Erythroblast (primary cell): ENCODE measurements around the gene URM1.

ENCODE experiments used
- DNase-seq, 2 experiments: peaks; one replicate each; lab custom pipeline; 2025; lab: John Stamatoyannopoulos, UW
- GATA1 ChIP-seq: IDR thresholded peaks from 2 replicates; pipeline ENCODE4 v1.6.1; 2011; ENCODE audit warnings: low read depth, mild to moderate bottlenecking, control low read depth, low read length, moderate library complexity
- POLR2A ChIP-seq: IDR thresholded peaks from 2 replicates; pipeline ENCODE4 v1.6.1; 2011; ENCODE audit warnings: mild to moderate bottlenecking, low read length

The URM1 gene

DNA sequence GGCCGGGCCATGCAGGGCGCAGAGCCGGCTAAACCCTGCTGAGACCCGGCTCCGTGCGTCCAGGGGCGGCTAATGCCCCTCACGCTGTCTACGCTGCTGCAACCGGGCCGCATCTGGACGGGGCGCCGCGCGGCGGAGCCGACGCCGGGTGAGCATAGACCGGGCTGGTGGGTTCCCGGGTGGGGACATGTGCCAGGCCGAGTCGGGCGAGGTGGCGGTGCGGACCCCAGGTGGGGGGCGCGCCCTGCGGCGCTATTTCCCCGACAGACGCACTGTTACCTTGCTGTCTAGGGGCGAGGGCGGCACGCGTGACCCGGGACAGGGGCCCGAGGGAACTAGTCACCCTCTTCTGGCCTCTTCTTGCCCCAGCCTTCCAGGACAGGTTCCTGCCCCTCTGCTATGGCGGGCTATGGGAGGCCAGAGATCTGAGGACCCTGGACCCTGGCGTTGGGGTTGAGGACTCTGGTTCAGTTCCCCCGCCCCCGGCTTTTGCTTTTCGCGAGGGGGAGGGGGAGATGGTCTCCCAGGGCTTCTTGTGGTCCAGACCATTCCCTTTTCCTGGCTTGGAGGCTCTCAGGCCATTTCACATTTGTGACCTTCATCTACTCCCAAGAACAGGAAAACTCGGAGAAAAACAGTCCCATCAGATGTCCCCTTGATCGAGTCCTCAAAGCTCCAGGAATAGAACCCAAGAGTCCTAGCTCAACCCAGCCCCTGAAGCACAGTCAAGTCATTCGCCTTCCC lies 30.3 kb upstream of the URM1 start:
- TF ChIP-seq GATA1 (no peak), POLR2A (no peak)
- no peak for DNase-seq

- peak; percentile 78 to 84 for DNase-seq
- TF ChIP-seq GATA1 (no peak), POLR2A (no peak)
These were observed 29.7 kb upstream of the URM1 start for GRCh38 chr9:128341435-128341849.

- no peak for TF ChIP-seq POLR2A
- no peak for TF ChIP-seq GATA1
- DNase-seq: no peak
These were observed 28.0 kb upstream of the URM1 start for GRCh38 chr9:128342971-128343680.

- TF ChIP-seq POLR2A (no peak), GATA1 (no peak)
- DNase-seq: no peak
These were observed 27.3 kb upstream of the URM1 start for GRCh38 chr9:128343855-128344254.

DNA sequence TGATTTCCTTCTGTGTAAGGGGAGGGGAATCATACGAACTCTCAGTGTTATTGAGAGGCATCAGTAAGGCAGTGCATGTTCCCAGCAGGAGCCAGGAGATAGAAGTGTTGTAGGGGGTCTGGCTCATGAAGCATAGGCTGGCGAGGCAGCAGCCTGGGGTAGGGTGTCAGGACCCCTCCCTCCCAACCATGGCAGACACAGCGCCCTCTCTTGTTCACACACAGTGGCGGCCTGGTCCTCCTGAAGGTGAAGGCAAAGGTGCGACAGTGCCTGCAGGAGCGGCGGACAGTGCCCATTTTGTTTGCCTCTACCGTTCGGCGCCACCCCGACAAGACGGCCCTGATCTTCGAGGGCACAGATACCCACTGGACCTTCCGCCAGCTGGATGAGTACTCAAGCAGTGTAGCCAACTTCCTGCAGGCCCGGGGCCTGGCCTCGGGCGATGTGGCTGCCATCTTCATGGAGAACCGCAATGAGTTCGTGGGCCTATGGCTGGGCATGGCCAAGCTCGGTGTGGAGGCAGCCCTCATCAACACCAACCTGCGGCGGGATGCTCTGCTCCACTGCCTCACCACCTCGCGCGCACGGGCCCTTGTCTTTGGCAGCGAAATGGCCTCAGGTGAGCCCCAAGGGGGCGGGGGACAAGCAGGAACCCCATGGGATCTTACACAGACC lies 26.1 kb upstream of the URM1 start:
- DNase-seq: no peak
- no peak for TF ChIP-seq GATA1
- no peak for TF ChIP-seq POLR2A

- TF ChIP-seq POLR2A (no peak), GATA1 (no peak)
- no peak for DNase-seq
These were observed 22.0 kb upstream of the URM1 start for GRCh38 chr9:128349125-128349524.

- DNase-seq: no peak
- no peak for TF ChIP-seq POLR2A
- no peak for TF ChIP-seq GATA1
These were observed 21.4 kb upstream of the URM1 start for GRCh38 chr9:128349772-128350171.

DNA sequence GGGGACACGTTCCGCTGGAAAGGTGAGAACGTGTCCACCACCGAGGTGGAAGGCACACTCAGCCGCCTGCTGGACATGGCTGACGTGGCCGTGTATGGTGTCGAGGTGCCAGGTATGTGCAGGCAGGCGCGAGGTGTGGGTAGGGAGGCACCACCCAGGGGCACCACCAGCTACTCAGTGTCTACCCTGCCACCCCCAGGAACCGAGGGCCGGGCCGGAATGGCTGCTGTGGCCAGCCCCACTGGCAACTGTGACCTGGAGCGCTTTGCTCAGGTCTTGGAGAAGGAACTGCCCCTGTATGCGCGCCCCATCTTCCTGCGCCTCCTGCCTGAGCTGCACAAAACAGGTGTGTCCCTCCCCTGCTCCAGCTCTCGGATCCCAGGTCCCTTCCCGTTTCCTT lies 15.7 kb upstream of the URM1 start:
- no peak for DNase-seq
- no peak for TF ChIP-seq POLR2A
- no peak for TF ChIP-seq GATA1

- no peak for DNase-seq
- TF ChIP-seq POLR2A: no peak
- no peak for TF ChIP-seq GATA1
These were observed 13.1 kb upstream of the URM1 start for GRCh38 chr9:128358090-128358489.

- TF ChIP-seq POLR2A (no peak), GATA1 (no peak)
- DNase-seq: no peak
These were observed 12.3 kb upstream of the URM1 start for GRCh38 chr9:128358861-128359260.

DNA sequence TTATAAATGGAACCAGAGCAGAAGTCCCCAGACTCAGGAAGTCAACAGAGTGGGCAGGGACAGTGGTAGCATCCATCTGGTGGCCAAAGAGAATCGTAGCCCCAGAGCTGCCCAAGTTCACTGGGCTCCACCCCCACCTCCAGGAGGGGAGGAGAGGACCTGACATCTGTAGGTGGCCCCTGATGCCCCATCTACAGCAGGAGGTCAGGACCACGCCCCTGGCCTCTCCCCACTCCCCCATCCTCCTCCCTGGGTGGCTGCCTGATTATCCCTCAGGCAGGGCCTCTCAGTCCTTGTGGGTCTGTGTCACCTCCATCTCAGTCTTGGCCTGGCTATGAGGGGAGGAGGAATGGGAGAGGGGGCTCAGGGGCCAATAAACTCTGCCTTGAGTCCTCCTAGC lies 10.3 kb upstream of the URM1 start:
- DNase-seq: no peak
- TF ChIP-seq GATA1 (no peak), POLR2A (no peak)

- DNase-seq: no peak
These were observed 9.7 kb upstream of the URM1 start for GRCh38 chr9:128361296-128361985.

DNA sequence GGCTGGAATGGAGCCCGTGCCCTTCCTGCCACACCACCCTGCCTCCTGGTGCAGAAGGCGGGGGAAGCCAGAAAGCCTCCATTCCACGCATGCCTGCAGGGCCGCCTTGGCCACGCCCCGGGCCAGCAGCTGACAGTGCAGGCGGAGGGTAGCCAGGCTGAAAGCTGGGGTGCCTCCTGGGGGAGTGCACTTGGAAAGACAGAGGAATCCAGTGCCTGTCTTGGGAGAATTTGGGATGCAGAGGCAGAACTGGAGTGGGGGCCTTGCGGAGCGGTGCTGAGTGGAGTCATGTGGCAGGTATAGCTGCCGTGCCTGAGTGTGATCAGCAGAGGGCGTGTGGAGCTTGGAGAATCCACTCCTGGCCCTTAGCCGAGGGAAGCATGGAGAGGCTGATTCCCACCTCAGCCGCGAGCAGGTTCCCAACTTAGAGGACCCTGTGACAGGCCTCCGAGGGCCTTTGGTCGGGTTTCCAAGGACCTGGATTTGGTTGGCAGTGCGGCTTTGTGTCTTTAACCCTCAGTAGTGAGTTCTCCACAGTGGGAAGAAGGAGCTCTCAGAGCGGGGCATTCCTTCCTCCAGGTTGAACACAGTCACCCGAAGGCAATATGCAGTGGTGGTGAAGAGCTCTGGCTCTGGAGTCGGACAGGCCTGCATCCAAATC lies 9.1 kb upstream of the URM1 start:
- peak; percentile 66 to 83 for DNase-seq
- TF ChIP-seq POLR2A (peak; percentile 24), GATA1 (no peak)

More at GRCh38 chr9:128361296-128361985, 9.7 kb upstream of the URM1 start:
- no peak for TF ChIP-seq POLR2A
- TF ChIP-seq GATA1: no peak
